IPS-18c (cell line): ENCODE measurements around the gene BMP8A.

Source experiments
- H3K4me3 ChIP-seq: 2 replicates; pipeline ENCODE4 v1.7.0; 2013; ENCODE audit warnings: low read depth, mild to moderate bottlenecking, low read length, moderate library complexity; ENCODE audit not compliant: insufficient read depth
- H3K9me3 ChIP-seq: one replicate; pipeline ENCODE4 v1.6.1; 2013; ENCODE audit warnings: mild to moderate bottlenecking, low read length, moderate library complexity; ENCODE audit not compliant: control insufficient read depth, insufficient read depth

BMP8A gene

GRCh38 chr1:39572379-39573096, 81.1 kb downstream of the BMP8A start:
- H3K9me3 ChIP-seq: no peaks in the 10 kb centered on the region
- no peak overlapping the region for H3K4me3 ChIP-seq

GRCh38 chr1:39573097-39573465, 81.6 kb downstream of the BMP8A start:
- H3K4me3 ChIP-seq: no peak overlapping the region
- no peaks in the 10 kb centered on the region for H3K9me3 ChIP-seq

- Histone ChIP-seq H3K9me3 (no peaks in the 10 kb centered on the region), H3K4me3 (peak overlapping the region; percentile 81)
Observed at GRCh38 chr1:39573736-39574624, 82.5 kb downstream of the BMP8A start.

- no peaks in the 10 kb centered on the region for H3K9me3 ChIP-seq
- H3K4me3 ChIP-seq: peak overlapping the region; percentile 81
Observed at GRCh38 chr1:39574646-39575045, 83.2 kb downstream of the BMP8A start.
